Aorta (tissue), 5 donors: Measurements from ENCODE around the gene PCSK6. TPM values are rescaled to one million over a fixed set of nuclear protein-coding genes. Genes with fewer than 3 reads are reported as not detected.

ENCODE experiments used
- ATAC-seq: fragments of 200-7000 bp; cut with Tn5 transposase; one replicate; pipeline ENCODE4 v1.9.1; 2022; ENCODE audit warnings: moderate library complexity; ENCODE audit not compliant: low FRiP score
- DNase-seq, 2 donors: peaks; one replicate each; pipeline ENCODE4 v3.0.0-alpha.2; 2020
- H3K27ac ChIP-seq, 2 donors: one replicate each; pipeline ENCODE4 v1.5.1; 2013; ENCODE audit warnings: low read length in 2 of 2, mild to moderate bottlenecking in 2 of 2, moderate library complexity in 2 of 2, control low read depth in 1 of 2, inconsistent platforms in 1 of 2, low read depth in 1 of 2
- H3K27me3 ChIP-seq, 2 donors: one replicate each; pipeline ENCODE4 v1.6.1; 2013; ENCODE audit warnings: control low read depth in 1 of 2, low read length in 1 of 2, mild to moderate bottlenecking in 1 of 2, moderate library complexity in 1 of 2; ENCODE audit not compliant: insufficient read depth in 2 of 2, control insufficient read depth in 1 of 2
- H3K36me3 ChIP-seq, 2 donors: one replicate each; pipeline ENCODE4 v1.6.1; 2013; ENCODE audit warnings: control low read depth in 1 of 2, low read length in 1 of 2, mild to moderate bottlenecking in 1 of 2; ENCODE audit not compliant: insufficient read depth in 2 of 2, control insufficient read depth in 1 of 2
- H3K4me1 ChIP-seq, 2 donors: one replicate each; pipeline ENCODE4 v1.6.1; 2013; ENCODE audit warnings: low read length in 2 of 2, control low read depth in 1 of 2, mild to moderate bottlenecking in 1 of 2, moderate library complexity in 1 of 2; ENCODE audit not compliant: insufficient read depth in 2 of 2, control insufficient read depth in 1 of 2
- H3K4me3 ChIP-seq, 2 donors: one replicate each; pipeline ENCODE4 v1.5.1; 2013; ENCODE audit warnings: low read length in 2 of 2, control low read depth in 1 of 2, mild to moderate bottlenecking in 1 of 2
- H3K9me3 ChIP-seq: one replicate; pipeline ENCODE4 v1.6.1; 2013; ENCODE audit warnings: mild to moderate bottlenecking, low read length; ENCODE audit not compliant: control insufficient read depth
- WGBS, 2 donors: extraction: QIAGEN DNeasy Blood & Tissue Kit; methylation state at CpG; one replicate each; pipeline ENCODE4 v1.1.7; 2013; 5-methylcytosine and 5-hydroxymethylcytosine counted together
- intact Hi-C, 2 donors: fragments of 100-400 bp; cut with DNase I; formaldehyde crosslinking; loops; one replicate each; pipeline versions ENCODE4 v1.14.2 to v1.15.0; 2022
- polyA plus RNA-seq, 2 donors: library from polyadenylated mRNA; stranded (reverse); fragments of 200-250 nt; gene quantifications; one replicate each; pipeline ENCODE4 v1.2.3, GENCODE V29; 2013
- total RNA-seq, 2 donors: library from RNA; stranded (reverse); fragmentation: NEBNext Ultra II Directional; extraction: Animal tissue kit (Norgen Biotek cat#: 25700); gene quantifications; one replicate each; pipeline ENCODE4 v1.2.1, GENCODE V29; 2021
- donor health status: healthy with polysubstance abuse.
- donor health status: Bipolar disorder and iron deficiency.
- donor health status: DM: no; HTN: no; CAD: no.
- donor health status: DM: no; HTN: no; CAD: no.
- donor health status: DM: yes; HTN: yes; CAD: no.

Gene PCSK6
- total and polyA plus RNA-seq, 4 donors, result 1.6 to 11.2 (median 5.0) TPM; not detected in 1

GRCh38 chr15:101514318-101514717, 24.8 kb upstream of the PCSK6 start:
- WGBS, 2 donors, result 90 to 95% methylated on average over 7 of the region's 7 CpGs
- no peak for ATAC-seq

GRCh38 chr15:101511717-101512116, 22.2 kb upstream of the PCSK6 start:
- DNase-seq (no peak), ATAC-seq (no peak)
- no peaks in the 10 kb centered on the region for H3K36me3 ChIP-seq
- no peaks in the 10 kb centered on the region for H3K9me3 ChIP-seq
- intact Hi-C loops, result no loop called here
- H3K4me3 ChIP-seq, result no peak overlapping the region
- peaks cover 0 to 2% of the 10 kb centered on the region in 2 donors for H3K27me3 ChIP-seq
- no peak overlapping the region for H3K27ac ChIP-seq
- no peaks in the 10 kb centered on the region for H3K4me1 ChIP-seq

More at GRCh38 chr15:101514318-101514717, 24.8 kb upstream of the PCSK6 start:
- no peaks in the 10 kb centered on the region for H3K9me3 ChIP-seq
- no peaks in the 10 kb centered on the region for H3K36me3 ChIP-seq
- DNase-seq, result no peak
- H3K27me3 ChIP-seq, result peaks cover 0 to under 1% of the 10 kb centered on the region in 2 donors
- intact Hi-C loops, result no loop called here
- no peak overlapping the region for H3K4me3 ChIP-seq
- H3K4me1 ChIP-seq, result no peaks in the 10 kb centered on the region
- no peak overlapping the region for H3K27ac ChIP-seq

GRCh38 chr15:101510212-101511197, 21.0 kb upstream of the PCSK6 start:
- 70% methylated on average over 8 of the region's 8 CpGs for whole genome bisulfite sequencing, 2 donors
- Histone ChIP-seq H3K9me3 (no peaks in the 10 kb centered on the region), H3K27ac (no peak overlapping the region), H3K4me3 (no peak overlapping the region), H3K4me1 (no peaks in the 10 kb centered on the region), H3K27me3 (peaks cover 0 to 2% of the 10 kb centered on the region in 2 donors), H3K36me3 (no peaks in the 10 kb centered on the region)
- DNase-seq, result no peak
- ATAC-seq, result peak; percentile 38
- intact Hi-C loops, result no loop called here

- 82 to 88% methylated on average over 6 of the region's 6 CpGs for WGBS, 2 donors
- DNase-seq, result no peak
- intact Hi-C loops, result no loop called here
- no peak for ATAC-seq
- Histone ChIP-seq H3K4me3 (no peak overlapping the region), H3K27ac (no peak overlapping the region), H3K4me1 (no peaks in the 10 kb centered on the region), H3K36me3 (no peaks in the 10 kb centered on the region), H3K27me3 (peaks cover 0 to 2% of the 10 kb centered on the region in 2 donors), H3K9me3 (no peaks in the 10 kb centered on the region)
Measured at GRCh38 chr15:101509279-101509678, 19.8 kb upstream of the PCSK6 start.

- 88 to 89% methylated on average over 8 of the region's 8 CpGs for WGBS, 2 donors
- Histone ChIP-seq H3K27me3 (peaks cover 0 to 2% of the 10 kb centered on the region in 2 donors), H3K9me3 (no peaks in the 10 kb centered on the region), H3K27ac (no peak overlapping the region), H3K36me3 (no peaks in the 10 kb centered on the region), H3K4me1 (no peaks in the 10 kb centered on the region), H3K4me3 (no peak overlapping the region)
- DNase-seq (no peak), ATAC-seq (no peak)
- intact Hi-C loops, result no loop called here
Measured at GRCh38 chr15:101506491-101506890, 17.0 kb upstream of the PCSK6 start.

GRCh38 chr15:101505610-101506337, 16.3 kb upstream of the PCSK6 start:
- Histone ChIP-seq H3K4me1 (no peaks in the 10 kb centered on the region), H3K9me3 (no peaks in the 10 kb centered on the region), H3K4me3 (no peak overlapping the region), H3K36me3 (no peaks in the 10 kb centered on the region), H3K27ac (no peak overlapping the region), H3K27me3 (peaks cover 0 to 2% of the 10 kb centered on the region in 2 donors)
- ATAC-seq (no peak), DNase-seq (no peak)
- 69 to 72% methylated on average over 18 of the region's 18 CpGs for WGBS, 2 donors
- intact Hi-C loops, result no loop called here

- H3K4me1 ChIP-seq, result no peaks in the 10 kb centered on the region
- intact Hi-C loops, result no loop called here
- no peak overlapping the region for H3K4me3 ChIP-seq
- H3K36me3 ChIP-seq, result no peaks in the 10 kb centered on the region
- H3K27me3 ChIP-seq, result peaks cover 0 to 2% of the 10 kb centered on the region in 2 donors
- no peaks in the 10 kb centered on the region for H3K9me3 ChIP-seq
- ATAC-seq (no peak), DNase-seq (no peak)
- no peak overlapping the region for H3K27ac ChIP-seq
- WGBS, 2 donors, result 86 to 89% methylated on average over 17 of the region's 17 CpGs
Measured at GRCh38 chr15:101504866-101505609, 15.5 kb upstream of the PCSK6 start.

GRCh38 chr15:101504373-101504772, 14.9 kb upstream of the PCSK6 start:
- no peaks in the 10 kb centered on the region for H3K4me1 ChIP-seq
- 88 to 90% methylated on average over 9 of the region's 9 CpGs for WGBS, 2 donors
- no peaks in the 10 kb centered on the region for H3K36me3 ChIP-seq
- DNase-seq (no peak), ATAC-seq (no peak)
- no peak overlapping the region for H3K4me3 ChIP-seq
- intact Hi-C loops, result no loop called here
- peaks cover 0 to 2% of the 10 kb centered on the region in 2 donors for H3K27me3 ChIP-seq
- H3K9me3 ChIP-seq, result no peaks in the 10 kb centered on the region
- H3K27ac ChIP-seq, result no peak overlapping the region
